OCI-LY3 (cell line): ENCODE measurements around the gene DSTN.

Experiments used
- H2AFZ ChIP-seq: fragments of 200-600, 300-600 bp; shearing (Covaris generic); 2 replicates; pipeline ENCODE4 v1.6.0; 2014; ENCODE audit warnings: antibody characterized with exemption, low read depth, low read length
- H3K27ac ChIP-seq: fragments of 200-600, 300-600 bp; sonication (generic); 2 replicates; pipeline ENCODE4 v1.5.1; 2014; ENCODE audit warnings: mild to moderate bottlenecking, low read length, moderate library complexity, mixed read lengths
- H3K27me3 ChIP-seq: fragments of 200-600, 300-600 bp; sonication (generic); 2 replicates; pipeline ENCODE4 v1.6.1; 2014; ENCODE audit warnings: low read depth, low read length, mixed read lengths
- H3K36me3 ChIP-seq: fragments of 200-600, 300-600 bp; sonication (generic); replicated peaks from 2 replicates; pipeline ENCODE3; 2014; ENCODE audit warnings: low read depth, low read length, mixed read lengths
- H3K4me1 ChIP-seq: fragments of 300-600, 200-600 bp; sonication (generic); 2 replicates; pipeline ENCODE4 v1.6.1; 2014; ENCODE audit warnings: low read length, mixed read lengths
- H3K4me2 ChIP-seq: fragments of 200-600, 300-600 bp; sonication (generic); 2 replicates; pipeline ENCODE4 v1.6.1; 2014; ENCODE audit warnings: low read length, mixed read lengths
- H3K4me3 ChIP-seq: fragments of 300-600, 200-600 bp; sonication (generic); 2 replicates; pipeline ENCODE4 v1.5.1; 2014; ENCODE audit warnings: antibody characterized with exemption, mild to moderate bottlenecking, low read length, moderate library complexity
- H3K79me2 ChIP-seq: fragments of 300-600, 200-600 bp; shearing (Covaris generic); 2 replicates; pipeline ENCODE4 v1.6.1; 2014; ENCODE audit warnings: mild to moderate bottlenecking, low read length, mixed read lengths
- H3K9ac ChIP-seq: fragments of 300-600, 200-600 bp; shearing (Covaris generic); 2 replicates; pipeline ENCODE4 v1.6.0; 2014; ENCODE audit warnings: mild to moderate bottlenecking, low read length, moderate library complexity
- H3K9me3 ChIP-seq: fragments of 200-600, 300-600 bp; shearing (Covaris generic); 2 replicates; pipeline ENCODE4 v1.6.1; 2014; ENCODE audit warnings: low read length, mixed read lengths; ENCODE audit not compliant: insufficient read depth
- H4K20me1 ChIP-seq: fragments of 200-600, 300-600 bp; sonication (generic); 2 replicates; pipeline ENCODE4 v1.6.1; 2016; ENCODE audit warnings: low read length, mixed read lengths; ENCODE audit not compliant: insufficient read depth
- CTCF ChIP-seq: fragments of 200-600, 300-600 bp; sonication (generic); IDR thresholded peaks from 2 replicates; pipeline ENCODE4 v1.5.1; 2014; ENCODE audit warnings: antibody characterized with exemption, low read length, low read depth
- EZH2phosphoT487 ChIP-seq: fragments of 200-600 bp; shearing (Covaris generic); IDR thresholded peaks from 2 replicates; pipeline ENCODE4 v1.6.1; 2018; ENCODE audit warnings: antibody characterized with exemption, mixed run types, low read depth

DSTN gene

DNA sequence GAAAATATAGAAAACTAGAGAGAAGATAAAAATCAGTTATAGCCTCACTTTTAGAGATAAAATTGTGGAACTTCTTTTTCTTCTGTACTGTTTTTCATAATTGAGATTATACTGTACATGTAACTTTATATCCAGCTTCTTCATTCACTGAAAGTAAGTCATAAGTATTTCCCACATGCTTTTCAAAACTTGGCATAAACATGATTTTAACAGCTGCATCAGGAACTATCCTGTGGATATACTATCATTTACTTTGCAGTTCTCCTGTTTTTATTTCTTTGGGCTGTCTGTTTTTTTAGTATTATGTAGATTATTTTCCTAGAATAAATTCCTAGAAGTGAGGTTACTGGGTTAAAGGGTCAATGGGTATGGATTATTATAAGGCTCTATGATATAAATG lies 14.8 kb downstream of the DSTN start:
- H3K9ac ChIP-seq, result no peak overlapping the region
- H3K27me3 ChIP-seq, result no peaks in the 10 kb centered on the region
- H3K4me2 ChIP-seq, result no peak overlapping the region
- H3K4me1 ChIP-seq, result no peaks in the 10 kb centered on the region
- H3K4me3 ChIP-seq, result no peak overlapping the region
- H3K9me3 ChIP-seq, result no peaks in the 10 kb centered on the region
- TF ChIP-seq CTCF (no peak), EZH2phosphoT487 (no peak)
- no peak overlapping the region for H3K27ac ChIP-seq
- peaks cover 88% of the 10 kb centered on the region for H3K79me2 ChIP-seq
- no peak overlapping the region for H2AFZ ChIP-seq
- H3K36me3 ChIP-seq, result peaks cover 12% of the 10 kb centered on the region
- H4K20me1 ChIP-seq, result peaks cover 91% of the 10 kb centered on the region

GRCh38 chr20:17586250-17586649 lies 16.4 kb downstream of the DSTN start:
- Histone ChIP-seq H3K4me2 (no peak overlapping the region), H3K9ac (no peak overlapping the region), H3K27ac (no peak overlapping the region), H3K27me3 (no peaks in the 10 kb centered on the region), H3K9me3 (no peaks in the 10 kb centered on the region), H3K79me2 (peaks cover 86% of the 10 kb centered on the region), H3K36me3 (peaks cover 9% of the 10 kb centered on the region), H2AFZ (no peak overlapping the region), H3K4me1 (no peaks in the 10 kb centered on the region), H3K4me3 (no peak overlapping the region), H4K20me1 (peaks cover 89% of the 10 kb centered on the region)
- TF ChIP-seq EZH2phosphoT487, result no peak
- no peak for TF ChIP-seq CTCF

DNA sequence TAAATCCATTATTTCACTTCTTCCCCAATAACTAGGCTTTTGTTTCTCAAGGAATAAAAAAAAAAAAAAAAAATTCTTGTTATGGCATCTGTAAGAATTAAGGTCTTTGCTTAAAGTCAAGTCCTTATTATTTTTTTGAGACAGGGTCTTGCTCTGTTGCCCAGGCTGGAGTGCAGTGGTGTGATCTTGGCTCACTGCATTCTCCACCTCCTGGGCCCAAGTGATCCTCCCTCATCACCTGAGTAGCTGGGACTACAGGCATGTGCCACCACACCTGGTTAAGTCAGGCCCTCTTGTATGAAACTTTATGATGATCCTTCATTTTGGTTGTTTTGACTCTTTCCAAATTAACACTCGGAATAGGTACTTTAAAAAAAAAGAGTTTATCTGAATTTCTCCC lies 17.3 kb downstream of the DSTN start:
- Histone ChIP-seq H4K20me1 (peaks cover 90% of the 10 kb centered on the region), H3K27ac (no peak overlapping the region), H3K4me2 (no peak overlapping the region), H3K4me1 (no peaks in the 10 kb centered on the region), H3K9me3 (no peaks in the 10 kb centered on the region), H3K9ac (no peak overlapping the region), H3K36me3 (peaks cover 15% of the 10 kb centered on the region), H3K79me2 (peaks cover 84% of the 10 kb centered on the region), H2AFZ (no peak overlapping the region), H3K4me3 (no peak overlapping the region), H3K27me3 (no peaks in the 10 kb centered on the region)
- TF ChIP-seq CTCF (no peak), EZH2phosphoT487 (no peak)

GRCh38 chr20:17587824-17588223 lies 17.9 kb downstream of the DSTN start:
- Histone ChIP-seq H3K79me2 (peaks cover 81% of the 10 kb centered on the region), H3K4me1 (no peaks in the 10 kb centered on the region)

More at GRCh38 chr20:17587824-17588223, 17.9 kb downstream of the DSTN start:
- no peaks in the 10 kb centered on the region for H3K9me3 ChIP-seq
- H3K36me3 ChIP-seq, result peaks cover 16% of the 10 kb centered on the region
- H3K4me2 ChIP-seq, result no peak overlapping the region
- no peak overlapping the region for H3K9ac ChIP-seq
- peaks cover 90% of the 10 kb centered on the region for H4K20me1 ChIP-seq
- no peak overlapping the region for H3K4me3 ChIP-seq
- TF ChIP-seq EZH2phosphoT487, result no peak
- TF ChIP-seq CTCF, result no peak
- no peaks in the 10 kb centered on the region for H3K27me3 ChIP-seq
- no peak overlapping the region for H3K27ac ChIP-seq
- H2AFZ ChIP-seq, result no peak overlapping the region
